CD4-positive, alpha-beta memory T cell (primary cell): ENCODE results near the gene MAP3K14. TPM values are rescaled to one million over a fixed set of nuclear protein-coding genes. Genes with fewer than 3 reads are reported as not detected.

Experiments used
- CTCF ChIA-PET: fragments of 350-600 bp; sonication (Branson Sonifier 250); formaldehyde crosslinking; loops from one replicate; lab custom pipeline; 2021; ENCODE audit warnings: inconsistent platforms; ENCODE audit not compliant: partially characterized antibody; lab: Charles Lee
- POLR2A ChIA-PET: fragments of 350-600 bp; sonication (Branson Sonifier 250); formaldehyde crosslinking; loops from one replicate; lab custom pipeline; 2021; ENCODE audit not compliant: partially characterized antibody; lab: Charles Lee
- DNase-seq, 5 donors: peaks; one replicate each; pipeline versions ENCODE4 v3.0.0 to v3.0.0-alpha.2; 2020 to 2022; ENCODE audit warnings: mixed read lengths in 1 of 5
- H3K27ac ChIP-seq: one replicate; pipeline ENCODE4 v1.7.0; 2013; ENCODE audit warnings: low read depth, low read length
- H3K27me3 ChIP-seq: 2 replicates; pipeline ENCODE4 v1.7.0; 2013; ENCODE audit warnings: mild to moderate bottlenecking, low read length, moderate library complexity; ENCODE audit not compliant: insufficient read depth
- H3K36me3 ChIP-seq: 2 replicates; pipeline ENCODE4 v1.7.0; 2013; ENCODE audit warnings: mild to moderate bottlenecking, low read length, moderate library complexity; ENCODE audit not compliant: insufficient read depth
- H3K4me1 ChIP-seq: 2 replicates; pipeline ENCODE4 v1.7.0; 2013; ENCODE audit warnings: mild to moderate bottlenecking, low read length, moderate library complexity; ENCODE audit not compliant: insufficient read depth
- H3K4me3 ChIP-seq, 2 donors: one replicate each; pipeline ENCODE4 v1.7.0; 2013; ENCODE audit warnings: low read length in 2 of 2, mild to moderate bottlenecking in 1 of 2
- H3K9me3 ChIP-seq, 2 donors: one replicate each; pipeline ENCODE4 v1.7.0; 2013; ENCODE audit warnings: low read length in 2 of 2, control low read depth in 1 of 2; ENCODE audit not compliant: control insufficient read depth in 1 of 2
- H3K27ac Mint-ChIP-seq, 7 donors: one replicate each; pipeline ENCODE4 v1.8.0; 2020 to 2021; ENCODE audit warnings: mixed read lengths in 7 of 7, mild to moderate bottlenecking in 6 of 7, inconsistent platforms in 3 of 7, moderate library complexity in 3 of 7
- H3K27me3 Mint-ChIP-seq, 2 donors: one replicate each; pipeline ENCODE4 v1.8.0; 2020 to 2021; ENCODE audit warnings: mixed read lengths in 2 of 2
- H3K36me3 Mint-ChIP-seq, 2 donors: one replicate each; pipeline ENCODE4 v1.8.0; 2020 to 2021; ENCODE audit warnings: mixed read lengths in 2 of 2, inconsistent platforms in 1 of 2, mild to moderate bottlenecking in 1 of 2
- H3K4me1 Mint-ChIP-seq, 4 donors: one replicate each; pipeline ENCODE4 v1.8.0; 2020 to 2021; ENCODE audit warnings: mixed read lengths in 4 of 4, mild to moderate bottlenecking in 1 of 4
- H3K4me3 Mint-ChIP-seq, 8 donors: one replicate each; pipeline ENCODE4 v1.8.0; 2020 to 2021; ENCODE audit warnings: mixed read lengths in 8 of 8, mild to moderate bottlenecking in 7 of 8, moderate library complexity in 6 of 8, inconsistent platforms in 3 of 8
- H3K9me3 Mint-ChIP-seq, 8 donors: one replicate each; pipeline ENCODE4 v1.8.0; 2020 to 2021; ENCODE audit warnings: mixed read lengths in 8 of 8, mild to moderate bottlenecking in 5 of 8, inconsistent platforms in 3 of 8, moderate library complexity in 1 of 8
- intact Hi-C: fragments of 100-400 bp; cut with micrococcal nuclease; formaldehyde crosslinking; loops from one replicate; pipeline ENCODE4 v1.15.1; 2023
- polyA plus RNA-seq, 2 donors: library from polyadenylated mRNA; unstranded; fragments of 300-500 nt; fragmentation: Illumina TruSeq; gene quantifications; one replicate each; pipeline ENCODE4 v1.2.3, GENCODE V29; 2021
- total RNA-seq, 2 experiments: library from RNA; stranded (reverse); gene quantifications; one replicate each; pipeline ENCODE4 v1.2.3, GENCODE V29; 2021

MAP3K14 gene
- total and polyA plus RNA-seq, 4 experiments from 2014 or later: 2.3 to 49.3 (median 31.6) TPM

- Mint-ChIP-seq H3K9me3 (no peaks in the 10 kb centered on the region), H3K27me3 (no peaks in the 10 kb centered on the region), H3K36me3 (peaks cover 39 to 77% of the 10 kb centered on the region in 2 donors), H3K4me1 (peaks cover 13 to 40% (median 23%) of the 10 kb centered on the region in 4 donors), H3K4me3 (peak overlapping the region in 1 of 8 donors; percentile 55), H3K27ac (peak overlapping the region in 6 of 7 donors; percentile 13 to 87 (median 78))
- no peak overlapping the region for H3K27ac ChIP-seq
- peaks cover 49% of the 10 kb centered on the region for H3K36me3 ChIP-seq
- H3K9me3 ChIP-seq: no peaks in the 10 kb centered on the region
- H3K4me3 ChIP-seq: no peak overlapping the region
- CTCF ChIA-PET: interaction anchor here (4.2 kb wide), 1 partner anchor 12 kb away, joined by 22 read pairs; no protein-coding TSS in a partner anchor
- DNase-seq: no peak
- H3K4me1 ChIP-seq: peaks cover 25% of the 10 kb centered on the region
- intact Hi-C loops: no loop called here
- H3K27me3 ChIP-seq: no peaks in the 10 kb centered on the region
- POLR2A ChIA-PET: no interaction called here
Observed at GRCh38 chr17:45289301-45290268, 27.2 kb downstream of the MAP3K14 start.

GRCh38 chr17:45288825-45289224 is 28.0 kb downstream of the MAP3K14 start:
- intact Hi-C loops: no loop called here
- POLR2A ChIA-PET: interaction anchor here (0.7 to 2.0 kb wide), 2 partner anchors 10 to 28 kb away, joined by 3 to 8 read pairs; partner anchors contain the start of gene MAP3K14
- Histone ChIP-seq H3K27ac (no peak overlapping the region), H3K36me3 (peaks cover 56% of the 10 kb centered on the region), H3K4me1 (peaks cover 17% of the 10 kb centered on the region), H3K27me3 (no peaks in the 10 kb centered on the region), H3K9me3 (no peaks in the 10 kb centered on the region), H3K4me3 (no peak overlapping the region)
- Mint-ChIP-seq H3K4me1 (peaks cover 9 to 33% (median 16%) of the 10 kb centered on the region in 4 donors), H3K4me3 (no peak overlapping the region), H3K9me3 (no peaks in the 10 kb centered on the region), H3K27ac (peak overlapping the region in 2 of 7 donors; percentile 29 to 35), H3K36me3 (peaks cover 42 to 77% of the 10 kb centered on the region in 2 donors), H3K27me3 (no peaks in the 10 kb centered on the region)
- CTCF ChIA-PET: interaction anchor here (0.6 to 4.2 kb wide), 2 partner anchors 11 to 38 kb away, joined by 3 to 22 read pairs; no protein-coding TSS in a partner anchor
- no peak for DNase-seq

- H3K4me1 Mint-ChIP-seq: peaks cover 3 to 23% (median 6%) of the 10 kb centered on the region in 4 donors
- peaks cover 7% of the 10 kb centered on the region for H3K4me1 ChIP-seq
- ChIA-PET CTCF (interaction anchor here (0.6 to 4.2 kb wide), 3 partner anchors 10 to 39 kb away, joined by 3 to 22 read pairs (median 3); no protein-coding TSS in a partner anchor), POLR2A (interaction anchor here (0.7 to 2.0 kb wide), 3 partner anchors 11 to 29 kb away, joined by 3 to 8 read pairs (median 3); partner anchors contain the start of gene MAP3K14)
- no peaks in the 10 kb centered on the region for H3K27me3 Mint-ChIP-seq
- H3K4me3 ChIP-seq: no peak overlapping the region
- no peak overlapping the region for H3K27ac ChIP-seq
- no peaks in the 10 kb centered on the region for H3K9me3 ChIP-seq
- no peak overlapping the region for H3K4me3 Mint-ChIP-seq
- H3K9me3 Mint-ChIP-seq: no peaks in the 10 kb centered on the region
- H3K27ac Mint-ChIP-seq: peak overlapping the region in 2 of 7 donors; percentile 12 to 22
- intact Hi-C loops: no loop called here
- H3K27me3 ChIP-seq: no peaks in the 10 kb centered on the region
- H3K36me3 ChIP-seq: peaks cover 63% of the 10 kb centered on the region
- peaks cover 43 to 82% of the 10 kb centered on the region in 2 donors for H3K36me3 Mint-ChIP-seq
- DNase-seq: no peak
Observed at GRCh38 chr17:45287526-45288500, 29.0 kb downstream of the MAP3K14 start.

GRCh38 chr17:45286286-45286685 is 30.5 kb downstream of the MAP3K14 start:
- H3K4me3 Mint-ChIP-seq: no peak overlapping the region
- Histone ChIP-seq H3K4me3 (no peak overlapping the region), H3K27me3 (no peaks in the 10 kb centered on the region), H3K4me1 (no peaks in the 10 kb centered on the region), H3K36me3 (peaks cover 69% of the 10 kb centered on the region), H3K9me3 (no peaks in the 10 kb centered on the region), H3K27ac (no peak overlapping the region)
- no peak for DNase-seq
- ChIA-PET CTCF (interaction anchor here (0.9 to 4.2 kb wide), 5 partner anchors 8 to 67 kb away, joined by 3 to 22 read pairs (median 8); partner anchors contain the start of gene MAP3K14), POLR2A (interaction anchor here (1.6 kb wide), 1 partner anchor 30 kb away, joined by 6 read pairs; the partner anchor contains the start of gene MAP3K14)
- H3K27ac Mint-ChIP-seq: peak overlapping the region in 3 of 7 donors; percentile 9 to 83 (median 14)
- H3K4me1 Mint-ChIP-seq: peaks cover 0 to 8% (median 4%) of the 10 kb centered on the region in 4 donors
- H3K36me3 Mint-ChIP-seq: peaks cover 43 to 78% of the 10 kb centered on the region in 2 donors
- intact Hi-C loops: no loop called here
- no peaks in the 10 kb centered on the region for H3K27me3 Mint-ChIP-seq
- H3K9me3 Mint-ChIP-seq: no peaks in the 10 kb centered on the region

GRCh38 chr17:45284176-45285140 is 32.4 kb downstream of the MAP3K14 start:
- H3K4me3 ChIP-seq: no peak overlapping the region
- H3K4me1 ChIP-seq: no peaks in the 10 kb centered on the region
- peak in 1 of 5 donors; percentile 15 for DNase-seq
- H3K9me3 ChIP-seq: no peaks in the 10 kb centered on the region
- no peaks in the 10 kb centered on the region for H3K27me3 Mint-ChIP-seq
- ChIA-PET POLR2A (interaction anchor here (0.9 to 1.5 kb wide), 2 partner anchors 31 to 33 kb away, joined by 4 to 7 read pairs; partner anchors contain the start of gene MAP3K14), CTCF (interaction anchor here (0.6 to 2.9 kb wide), 12 partner anchors 10 to 149 kb away, joined by 3 to 14 read pairs (median 6); partner anchors contain the start of genes ACBD4 and MAP3K14)
- no peaks in the 10 kb centered on the region for H3K27me3 ChIP-seq
- no peaks in the 10 kb centered on the region for H3K9me3 Mint-ChIP-seq
- intact Hi-C loops: no loop called here
- H3K36me3 Mint-ChIP-seq: peaks cover 30 to 70% of the 10 kb centered on the region in 2 donors
- H3K4me3 Mint-ChIP-seq: no peak overlapping the region
- H3K27ac Mint-ChIP-seq: peak overlapping the region in 5 of 7 donors; percentile 68 to 78 (median 75)
- no peak overlapping the region for H3K27ac ChIP-seq
- peaks cover 66% of the 10 kb centered on the region for H3K36me3 ChIP-seq
- H3K4me1 Mint-ChIP-seq: peaks cover 0 to 2% (median 1%) of the 10 kb centered on the region in 4 donors
